HG03097 (cell line): Measurements from ENCODE around the gene NOTCH3.

Experiments used
- ATAC-seq: cut with Tn5 transposase; IDR thresholded peaks from one replicate; pipeline ENCODE4 v1.9.1; 2021; ENCODE audit not compliant: unreplicated experiment, low FRiP score

The NOTCH3 gene

GRCh38 chr19:15125232-15126067, 75.3 kb downstream of the NOTCH3 start:
- peak; percentile 91 for ATAC-seq

GRCh38 chr19:15124572-15125231, 76.1 kb downstream of the NOTCH3 start:
- ATAC-seq, result no peak

DNA sequence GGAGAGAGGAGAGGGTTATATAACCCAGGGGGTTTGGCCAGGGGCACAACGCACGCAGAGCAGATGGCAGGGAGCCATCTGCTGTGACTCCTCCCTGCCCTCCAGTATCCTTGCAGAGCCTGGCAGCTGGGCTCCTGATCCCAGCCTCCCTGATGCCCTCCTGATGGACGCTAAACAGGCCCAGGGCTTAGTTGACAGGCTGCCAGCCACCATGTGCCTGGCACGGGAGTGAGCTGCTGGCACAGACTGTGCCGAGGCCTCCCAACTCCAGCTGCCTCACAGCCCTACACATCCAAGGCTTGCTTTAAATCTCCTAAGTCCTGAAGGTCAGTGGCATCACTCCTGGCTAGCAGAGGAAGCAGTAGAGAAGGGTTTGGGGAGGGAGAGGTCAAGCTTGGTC, 76.9 kb downstream of the NOTCH3 start:
- ATAC-seq, result no peak

- no peak for ATAC-seq
Measured at GRCh38 chr19:15123031-15123890, 77.5 kb downstream of the NOTCH3 start.

- no peak for ATAC-seq
Measured at GRCh38 chr19:15122331-15123030, 78.3 kb downstream of the NOTCH3 start.

DNA sequence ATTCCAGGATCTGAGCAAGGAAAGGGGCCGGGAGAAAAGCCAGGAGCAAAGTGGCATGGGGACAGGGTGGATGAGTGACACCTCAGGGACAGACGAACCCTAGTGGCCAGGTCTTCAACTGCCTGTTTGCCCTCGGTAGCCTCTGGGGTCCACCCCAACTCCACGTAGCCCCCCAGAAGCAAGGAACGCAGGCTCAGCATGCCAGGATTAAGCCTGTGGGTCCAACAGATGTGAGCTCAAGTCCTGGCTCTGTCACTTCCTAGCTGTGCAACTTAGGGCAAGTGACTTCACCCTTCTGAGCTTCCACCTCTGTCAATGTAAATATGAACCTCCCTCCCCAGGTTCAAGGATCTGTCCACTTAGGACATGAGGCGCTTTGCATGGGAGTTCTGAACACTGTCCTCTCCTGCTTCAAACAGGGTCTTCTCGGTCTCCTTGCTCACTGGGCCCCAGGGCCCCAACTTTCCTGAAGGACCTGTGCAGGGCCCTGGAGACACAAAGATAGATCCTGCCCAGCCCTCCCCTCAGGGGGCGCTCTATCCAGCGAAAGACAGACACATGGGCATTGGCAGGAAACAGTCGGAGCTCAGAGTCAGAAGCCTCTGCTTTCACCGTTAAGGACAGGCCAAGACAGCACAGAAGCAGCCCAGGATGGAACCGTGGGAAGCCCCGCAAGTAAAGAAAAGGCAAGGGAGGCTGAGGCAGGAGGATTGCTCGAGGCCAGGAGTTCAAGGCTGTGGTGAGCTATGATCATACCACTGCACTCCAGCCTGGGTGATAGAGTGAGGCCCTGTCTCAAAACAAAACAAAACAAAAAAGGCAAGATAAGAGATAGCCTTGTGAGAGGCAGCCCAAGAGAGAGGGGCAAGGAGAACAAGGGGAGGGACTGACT, 80.4 kb downstream of the NOTCH3 start:
- no peak for ATAC-seq

GRCh38 chr19:15118789-15119494, 81.9 kb downstream of the NOTCH3 start:
- ATAC-seq, result no peak

GRCh38 chr19:15118248-15118647, 82.5 kb downstream of the NOTCH3 start:
- ATAC-seq, result no peak

DNA sequence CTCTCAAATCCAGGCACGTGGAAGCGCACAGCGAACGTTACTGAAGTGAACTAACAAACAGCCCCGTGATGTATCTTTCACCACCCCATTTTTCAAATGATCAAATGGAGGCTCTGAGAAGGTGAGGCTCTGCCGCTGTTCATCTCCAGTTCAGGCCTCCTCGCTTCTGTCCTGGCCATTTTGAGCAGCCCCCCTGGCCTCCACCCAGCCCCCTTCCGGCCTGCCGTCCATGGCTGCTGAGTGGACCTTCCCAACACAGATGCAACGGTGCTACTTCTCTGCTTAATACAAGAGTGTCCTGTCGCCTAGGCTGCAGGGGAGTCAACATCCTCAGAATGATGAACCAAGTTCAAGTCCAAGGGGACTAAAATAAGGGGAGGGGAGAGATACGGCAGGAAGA, 83.9 kb downstream of the NOTCH3 start:
- no peak for ATAC-seq

GRCh38 chr19:15115762-15116615, 84.8 kb downstream of the NOTCH3 start:
- ATAC-seq, result no peak

DNA sequence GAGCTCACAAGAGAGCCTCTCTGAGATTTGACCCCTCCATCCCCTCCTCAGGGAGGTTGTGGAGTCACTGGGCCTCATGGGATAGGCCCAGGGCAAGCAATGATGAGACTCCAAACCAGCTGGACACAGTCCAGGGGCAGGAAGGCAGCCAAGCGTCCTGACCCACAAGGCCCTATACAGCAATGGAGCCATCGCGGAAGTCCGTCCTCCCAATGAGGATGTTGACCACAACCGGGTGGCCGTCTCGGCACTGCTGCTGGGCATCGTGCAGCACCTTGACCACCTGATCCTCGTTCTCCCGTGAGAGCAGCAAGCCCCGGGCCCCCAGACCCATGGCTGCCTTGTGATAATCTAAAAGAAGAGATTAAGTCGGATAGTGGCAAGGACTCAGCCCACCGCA, 85.7 kb downstream of the NOTCH3 start:
- ATAC-seq, result no peak

DNA sequence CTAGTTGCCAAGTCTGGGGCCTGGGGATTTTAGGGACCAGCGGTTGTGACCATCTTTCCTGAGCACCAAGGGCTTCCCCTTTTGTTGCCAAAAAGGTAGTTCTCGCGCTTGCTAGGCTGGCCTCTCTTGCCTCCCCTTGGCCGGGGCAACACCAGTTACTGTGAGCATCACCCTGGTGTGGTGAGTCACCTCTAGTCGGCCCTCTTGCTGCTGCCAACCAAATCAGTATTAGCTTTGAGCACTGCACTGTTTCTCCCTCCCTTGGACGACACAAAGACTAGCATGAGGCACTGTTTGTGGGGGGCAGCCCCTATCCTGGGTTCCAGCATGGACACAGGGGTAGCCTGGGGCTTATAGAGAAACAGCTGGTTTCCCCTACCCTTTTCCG, 86.6 kb downstream of the NOTCH3 start:
- no peak for ATAC-seq

DNA sequence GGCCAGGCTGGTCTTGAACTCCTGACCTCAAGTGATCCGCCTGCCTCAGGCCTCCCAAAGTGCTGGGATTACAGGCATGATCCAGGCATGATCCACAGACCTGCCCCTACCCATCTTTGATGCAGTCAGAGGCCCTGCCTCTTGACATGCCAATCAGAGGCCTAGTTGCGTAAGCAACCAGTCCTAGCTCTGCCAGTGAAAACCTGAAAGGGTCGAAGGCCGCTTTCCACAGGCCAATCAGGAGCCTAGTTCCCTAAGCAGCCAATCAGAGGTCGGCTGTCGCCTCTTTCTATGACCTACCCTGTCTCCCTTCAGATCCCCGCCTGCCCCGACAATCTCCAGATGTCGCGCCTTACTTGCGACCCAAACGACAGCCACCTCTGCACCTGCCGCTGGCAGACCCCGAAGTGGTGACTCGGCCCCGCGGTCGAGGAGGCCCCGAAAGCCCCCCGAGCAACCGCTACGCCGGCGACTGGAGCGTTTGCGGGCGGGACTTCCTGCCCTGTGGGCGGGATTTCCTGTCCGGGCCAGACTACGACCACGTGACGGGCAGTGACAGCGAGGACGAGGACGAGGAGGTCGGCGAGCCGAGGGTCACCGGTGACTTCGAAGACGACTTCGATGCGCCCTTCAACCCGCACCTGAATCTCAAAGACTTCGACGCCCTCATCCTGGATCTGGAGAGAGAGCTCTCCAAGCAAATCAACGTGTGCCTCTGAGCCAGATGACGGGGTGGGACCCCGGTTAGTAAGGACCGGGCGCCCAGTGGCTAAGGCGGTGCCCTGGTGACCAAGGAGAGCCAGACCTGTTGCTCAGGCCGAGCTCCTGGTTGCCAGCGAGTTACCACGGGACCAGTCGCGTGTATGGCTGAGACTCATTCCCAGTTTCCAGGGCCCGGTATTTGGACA, 87.3 kb downstream of the NOTCH3 start:
- no peak for ATAC-seq

DNA sequence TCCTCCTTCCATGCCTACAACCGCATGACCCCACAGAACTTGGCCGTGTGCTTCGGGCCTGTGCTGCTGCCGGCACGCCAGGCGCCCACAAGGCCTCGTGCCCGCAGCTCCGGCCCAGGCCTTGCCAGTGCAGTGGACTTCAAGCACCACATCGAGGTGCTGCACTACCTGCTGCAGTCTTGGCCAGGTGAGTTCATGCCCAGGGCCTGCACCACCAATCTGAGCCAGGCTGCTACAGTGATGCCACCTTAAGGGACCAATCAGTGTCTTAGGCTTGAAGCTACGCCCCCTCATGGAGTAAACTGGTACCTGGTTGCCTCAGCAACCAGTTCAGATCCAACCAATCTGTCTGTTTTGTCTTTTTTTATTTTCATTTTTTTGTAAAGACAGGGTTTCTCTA, 88.4 kb downstream of the NOTCH3 start:
- no peak for ATAC-seq

DNA sequence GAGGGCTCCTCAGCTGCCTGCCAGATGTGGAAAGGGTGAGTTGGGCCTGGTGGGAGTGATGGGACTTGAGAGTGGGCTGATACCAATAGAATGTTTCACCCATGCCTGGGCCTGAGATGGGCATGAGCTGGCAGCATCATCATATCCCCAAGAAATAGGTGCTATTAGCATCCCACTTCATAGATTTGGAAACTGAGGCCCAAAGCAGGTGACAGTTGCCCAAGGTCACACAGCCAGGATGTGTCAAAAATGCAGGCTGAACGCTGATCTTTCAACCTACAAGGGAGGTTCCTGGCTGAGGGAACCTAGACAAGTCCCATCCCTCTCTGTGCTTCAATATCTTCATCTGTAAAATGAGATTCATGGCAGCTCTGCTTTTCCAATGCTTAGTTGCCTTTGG, 89.0 kb downstream of the NOTCH3 start:
- ATAC-seq, result no peak

GRCh38 chr19:15110418-15110815, 90.4 kb downstream of the NOTCH3 start:
- no peak for ATAC-seq

DNA sequence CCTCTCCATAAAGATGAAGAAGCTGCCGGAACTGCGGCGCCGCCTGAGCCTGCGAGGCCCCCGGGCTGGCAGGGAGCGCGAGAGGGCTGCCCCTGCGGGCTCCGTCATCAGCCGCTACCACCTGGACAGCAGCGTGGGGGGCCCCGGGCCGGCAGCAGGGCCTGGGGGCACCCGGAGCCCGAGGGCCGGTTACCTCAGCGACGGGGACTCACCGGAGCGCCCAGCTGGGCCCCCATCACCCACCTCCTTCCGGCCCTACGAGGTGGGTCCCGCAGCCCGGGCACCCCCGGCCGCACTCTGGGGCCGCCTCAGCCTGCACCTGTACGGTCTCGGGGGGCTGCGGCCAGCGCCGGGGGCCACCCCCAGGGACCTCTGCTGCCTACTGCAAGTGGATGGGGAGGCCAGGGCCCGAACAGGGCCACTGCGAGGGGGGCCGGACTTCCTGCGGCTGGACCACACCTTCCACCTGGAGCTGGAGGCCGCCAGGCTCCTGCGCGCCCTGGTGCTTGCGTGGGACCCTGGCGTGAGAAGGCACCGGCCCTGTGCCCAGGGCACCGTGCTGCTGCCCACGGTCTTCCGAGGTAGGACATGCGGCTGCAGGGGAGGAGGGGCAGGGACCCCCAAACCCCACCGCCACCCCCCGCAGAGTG, 90.9 kb downstream of the NOTCH3 start:
- ATAC-seq, result no peak
